ENCODE results near the gene SHISA7.
"Not testable (repeated sequence)": the region's sequence is repeated elsewhere in the genome, so short reads cannot be mapped to it uniquely, and the experiment has no call there.

Gene SHISA7

GRCh38 chr19:55451965-55452748 is 9.1 kb upstream of the SHISA7 start:
- Mint-ChIP-seq H3K9me3 (no peaks in the 10 kb centered on the region), H3K4me3 (no peak overlapping the region), H3K27ac (no peak overlapping the region), H3K36me3 (ENCODE audit: low read depth) (peaks cover 44% of the 10 kb centered on the region), H3K27me3 (peaks cover 39% of the 10 kb centered on the region), H3K4me1 (ENCODE audit: low read depth) (peaks cover 14% of the 10 kb centered on the region)
- intact Hi-C loops (cut with micrococcal nuclease): no loop called here

- H3K9me3 Mint-ChIP-seq: no peaks in the 10 kb centered on the region
- H3K27me3 Mint-ChIP-seq: peaks cover 41% of the 10 kb centered on the region
- H3K36me3 Mint-ChIP-seq (ENCODE audit: low read depth): peaks cover 37% of the 10 kb centered on the region
- H3K4me3 Mint-ChIP-seq: peak overlapping the region; percentile 45
- no peak overlapping the region for H3K27ac Mint-ChIP-seq
- intact Hi-C loops (cut with micrococcal nuclease): no loop called here
- peaks cover 14% of the 10 kb centered on the region for H3K4me1 Mint-ChIP-seq (ENCODE audit: low read depth)
Observed at GRCh38 chr19:55451163-55451964, 8.3 kb upstream of the SHISA7 start.

GRCh38 chr19:55449469-55449868 is 6.4 kb upstream of the SHISA7 start:
- Mint-ChIP-seq H3K27ac (no peak overlapping the region), H3K4me1 (ENCODE audit: low read depth) (peaks cover 5% of the 10 kb centered on the region), H3K27me3 (peaks cover 54% of the 10 kb centered on the region), H3K9me3 (no peaks in the 10 kb centered on the region), H3K36me3 (ENCODE audit: low read depth) (peaks cover 18% of the 10 kb centered on the region), H3K4me3 (no peak overlapping the region)
- intact Hi-C loops (cut with micrococcal nuclease): no loop called here

- H3K36me3 Mint-ChIP-seq (ENCODE audit: low read depth); H3K4me3 Mint-ChIP-seq; H3K27ac Mint-ChIP-seq; H3K9me3 Mint-ChIP-seq; H3K4me1 Mint-ChIP-seq (ENCODE audit: low read depth); intact Hi-C loops (cut with micrococcal nuclease): not testable (repeated sequence)
- peaks cover 55% of the 10 kb centered on the region for H3K27me3 Mint-ChIP-seq
Observed at GRCh38 chr19:55448175-55448490, 5.0 kb upstream of the SHISA7 start.

- Mint-ChIP-seq H3K4me3 (no peak overlapping the region), H3K36me3 (ENCODE audit: low read depth) (no peaks in the 10 kb centered on the region), H3K9me3 (no peaks in the 10 kb centered on the region), H3K27ac (no peak overlapping the region), H3K27me3 (peaks cover 55% of the 10 kb centered on the region), H3K4me1 (ENCODE audit: low read depth) (peaks cover 12% of the 10 kb centered on the region)
- intact Hi-C loops (cut with micrococcal nuclease): no loop called here
Observed at GRCh38 chr19:55447421-55448174, 4.5 kb upstream of the SHISA7 start.

GRCh38 chr19:55446060-55446459 is 3.0 kb upstream of the SHISA7 start:
- H3K27me3 Mint-ChIP-seq: peaks cover 56% of the 10 kb centered on the region
- H3K36me3 Mint-ChIP-seq (ENCODE audit: low read depth): no peaks in the 10 kb centered on the region
- no peaks in the 10 kb centered on the region for H3K9me3 Mint-ChIP-seq
- peaks cover 17% of the 10 kb centered on the region for H3K4me1 Mint-ChIP-seq (ENCODE audit: low read depth)
- no peak overlapping the region for H3K4me3 Mint-ChIP-seq
- H3K27ac Mint-ChIP-seq: no peak overlapping the region
- intact Hi-C loops (cut with micrococcal nuclease): no loop called here

GRCh38 chr19:55444646-55445045 is 1.5 kb upstream of the SHISA7 start:
- H3K27ac Mint-ChIP-seq: no peak overlapping the region
- no peaks in the 10 kb centered on the region for H3K9me3 Mint-ChIP-seq
- no peaks in the 10 kb centered on the region for H3K36me3 Mint-ChIP-seq (ENCODE audit: low read depth)
- H3K27me3 Mint-ChIP-seq: peaks cover 59% of the 10 kb centered on the region
- H3K4me3 Mint-ChIP-seq: no peak overlapping the region
- intact Hi-C loops (cut with micrococcal nuclease): no loop called here
- H3K4me1 Mint-ChIP-seq (ENCODE audit: low read depth): peaks cover 29% of the 10 kb centered on the region

- no peak overlapping the region for H3K4me3 Mint-ChIP-seq
- H3K4me1 Mint-ChIP-seq (ENCODE audit: low read depth): peaks cover 36% of the 10 kb centered on the region
- H3K27ac Mint-ChIP-seq: no peak overlapping the region
- intact Hi-C loops (cut with micrococcal nuclease): no loop called here
- H3K9me3 Mint-ChIP-seq: no peaks in the 10 kb centered on the region
- no peaks in the 10 kb centered on the region for H3K36me3 Mint-ChIP-seq (ENCODE audit: low read depth)
- H3K27me3 Mint-ChIP-seq: peaks cover 66% of the 10 kb centered on the region
Observed at GRCh38 chr19:55443824-55444480, 852 bp upstream of the SHISA7 start.

GRCh38 chr19:55442372-55442961 is 633 bp downstream of the SHISA7 start:
- Mint-ChIP-seq H3K4me3 (peak overlapping the region; percentile 39), H3K27ac (no peak overlapping the region), H3K27me3 (peaks cover 79% of the 10 kb centered on the region), H3K9me3 (no peaks in the 10 kb centered on the region), H3K36me3 (ENCODE audit: low read depth) (no peaks in the 10 kb centered on the region), H3K4me1 (ENCODE audit: low read depth) (peaks cover 39% of the 10 kb centered on the region)
- intact Hi-C loops (cut with micrococcal nuclease): no loop called here

- Mint-ChIP-seq H3K4me1 (ENCODE audit: low read depth) (peaks cover 42% of the 10 kb centered on the region), H3K4me3 (no peak overlapping the region), H3K9me3 (no peaks in the 10 kb centered on the region), H3K27ac (peak overlapping the region; percentile 66), H3K27me3 (peaks cover 85% of the 10 kb centered on the region), H3K36me3 (ENCODE audit: low read depth) (no peaks in the 10 kb centered on the region)
- intact Hi-C loops (cut with micrococcal nuclease): no loop called here
Observed at GRCh38 chr19:55441692-55442321, 1.3 kb downstream of the SHISA7 start.

GRCh38 chr19:55441319-55441691 is 1.8 kb downstream of the SHISA7 start:
- H3K36me3 Mint-ChIP-seq (ENCODE audit: low read depth): no peaks in the 10 kb centered on the region
- peaks cover 87% of the 10 kb centered on the region for H3K27me3 Mint-ChIP-seq
- intact Hi-C loops (cut with micrococcal nuclease): no loop called here
- no peaks in the 10 kb centered on the region for H3K9me3 Mint-ChIP-seq
- H3K4me3 Mint-ChIP-seq: peak overlapping the region; percentile 40
- peaks cover 42% of the 10 kb centered on the region for H3K4me1 Mint-ChIP-seq (ENCODE audit: low read depth)
- peak overlapping the region; percentile 66 for H3K27ac Mint-ChIP-seq

GRCh38 chr19:55440411-55441105 is 2.5 kb downstream of the SHISA7 start:
- H3K27me3 Mint-ChIP-seq: peaks cover 83% of the 10 kb centered on the region
- no peaks in the 10 kb centered on the region for H3K36me3 Mint-ChIP-seq (ENCODE audit: low read depth)
- peak overlapping the region; percentile 66 for H3K27ac Mint-ChIP-seq
- intact Hi-C loops (cut with micrococcal nuclease): no loop called here
- H3K9me3 Mint-ChIP-seq: no peaks in the 10 kb centered on the region
- peak overlapping the region; percentile 2 for H3K4me3 Mint-ChIP-seq
- H3K4me1 Mint-ChIP-seq (ENCODE audit: low read depth): peaks cover 42% of the 10 kb centered on the region

- H3K4me1 Mint-ChIP-seq (ENCODE audit: low read depth): peaks cover 42% of the 10 kb centered on the region
- intact Hi-C loops (cut with micrococcal nuclease): no loop called here
- peaks cover 68% of the 10 kb centered on the region for H3K27me3 Mint-ChIP-seq
Observed at GRCh38 chr19:55439052-55439451, 4.0 kb downstream of the SHISA7 start.

More at GRCh38 chr19:55439052-55439451, 4.0 kb downstream of the SHISA7 start:
- Mint-ChIP-seq H3K9me3 (no peaks in the 10 kb centered on the region), H3K4me3 (no peak overlapping the region), H3K27ac (no peak overlapping the region), H3K36me3 (ENCODE audit: low read depth) (no peaks in the 10 kb centered on the region)
